Measurements from ENCODE around the gene MSN. TPM values are rescaled to one million over a fixed set of nuclear protein-coding genes. Genes with fewer than 3 reads are reported as not detected.

MSN gene
- polyA plus RNA-seq, 1 donor from 2014 or later, result 2.3 TPM

GRCh38 chrX:65781845-65782244, 114.4 kb downstream of the MSN start:
- Histone ChIP-seq H3K27ac (ENCODE audit: low read length) (no peak overlapping the region), H3K4me2 (ENCODE audit: low read length) (no peak overlapping the region), H3K27me3 (ENCODE audit: insufficient read depth, low read depth, low read length) (no peaks in the 10 kb centered on the region), H2AFZ (ENCODE audit: low read depth, low read length) (no peak overlapping the region), H3K9ac (ENCODE audit: low read length) (no peak overlapping the region), H3K36me3 (ENCODE audit: insufficient read depth, low read length) (no peaks in the 10 kb centered on the region), H3K9me2 (ENCODE audit: insufficient read depth, low read length) (no peaks in the 10 kb centered on the region), H3F3A (ENCODE audit: insufficient read depth, low read length, poor library complexity, severe bottlenecking) (no peaks in the 10 kb centered on the region), H3K9me3 (ENCODE audit: low read length) (no peaks in the 10 kb centered on the region), H3K79me2 (replicated peaks; ENCODE audit: insufficient read depth, low read length) (no peaks in the 10 kb centered on the region), H4K20me1 (ENCODE audit: insufficient read depth) (no peaks in the 10 kb centered on the region), H3K4me3 (ENCODE audit: low read length) (no peak overlapping the region)
- TF ChIP-seq MXI1 (conservative IDR thresholded peaks at IDR 0.05; ENCODE audit: poor library complexity, severe bottlenecking) (no peak), EZH2 (IDR thresholded peaks at IDR 0.05; ENCODE audit: borderline replicate concordance, insufficient read depth, low read length, poor library complexity, severe bottlenecking) (no peak), REST (IDR thresholded peaks at IDR 0.05; ENCODE audit: borderline replicate concordance) (no peak), TAF1 (IDR thresholded peaks at IDR 0.05; ENCODE audit: low read depth) (no peak), POLR2AphosphoS5 (IDR thresholded peaks at IDR 0.05) (no peak), RAD21 (conservative IDR thresholded peaks at IDR 0.05) (no peak), EP300 (conservative IDR thresholded peaks at IDR 0.05; ENCODE audit: poor library complexity, severe bottlenecking) (no peak), SMC3 (conservative IDR thresholded peaks at IDR 0.05; ENCODE audit: poor library complexity) (no peak)

- no peak for TF ChIP-seq EP300 (conservative IDR thresholded peaks at IDR 0.05; ENCODE audit: poor library complexity, severe bottlenecking)
- no peak for TF ChIP-seq TAF1 (IDR thresholded peaks at IDR 0.05; ENCODE audit: low read depth)
- TF ChIP-seq SMC3 (conservative IDR thresholded peaks at IDR 0.05; ENCODE audit: poor library complexity), result no peak
- no peak for TF ChIP-seq REST (IDR thresholded peaks at IDR 0.05; ENCODE audit: borderline replicate concordance)
- no peak for TF ChIP-seq POLR2AphosphoS5 (IDR thresholded peaks at IDR 0.05)
- TF ChIP-seq MXI1 (conservative IDR thresholded peaks at IDR 0.05; ENCODE audit: poor library complexity, severe bottlenecking), result no peak
- TF ChIP-seq CTCF (IDR thresholded peaks at IDR 0.05; ENCODE audit: poor library complexity, severe bottlenecking), result no peak
- no peak for TF ChIP-seq EZH2 (IDR thresholded peaks at IDR 0.05; ENCODE audit: borderline replicate concordance, insufficient read depth, low read length, poor library complexity, severe bottlenecking)
- TF ChIP-seq RAD21 (conservative IDR thresholded peaks at IDR 0.05), result no peak
- Histone ChIP-seq H3F3A (ENCODE audit: insufficient read depth, low read length, poor library complexity, severe bottlenecking) (no peaks in the 10 kb centered on the region), H3K4me2 (ENCODE audit: low read length) (no peak overlapping the region), H3K4me3 (ENCODE audit: low read length) (no peak overlapping the region), H2AFZ (ENCODE audit: low read depth, low read length) (no peak overlapping the region), H3K36me3 (ENCODE audit: insufficient read depth, low read length) (no peaks in the 10 kb centered on the region), H3K27me3 (ENCODE audit: insufficient read depth, low read depth, low read length) (no peaks in the 10 kb centered on the region), H3K9me2 (ENCODE audit: insufficient read depth, low read length) (no peaks in the 10 kb centered on the region), H3K9me3 (ENCODE audit: low read length) (no peaks in the 10 kb centered on the region), H4K20me1 (ENCODE audit: insufficient read depth) (no peaks in the 10 kb centered on the region), H3K27ac (ENCODE audit: low read length) (no peak overlapping the region), H3K79me2 (replicated peaks; ENCODE audit: insufficient read depth, low read length) (no peaks in the 10 kb centered on the region), H3K9ac (ENCODE audit: low read length) (no peak overlapping the region)
These were observed 116.3 kb downstream of the MSN start for GRCh38 chrX:65783746-65784145.
